ENCODE measurements around the gene NFKBIA. TPM values are rescaled to one million over a fixed set of nuclear protein-coding genes. Genes with fewer than 3 reads are reported as not detected.
A peak's percentile ranks its signal among the peaks of the same experiment; 100 is the strongest.
"Not testable (repeated sequence)": the region's sequence is repeated elsewhere in the genome, so short reads cannot be mapped to it uniquely, and the experiment has no call there.

The NFKBIA gene, protein sequence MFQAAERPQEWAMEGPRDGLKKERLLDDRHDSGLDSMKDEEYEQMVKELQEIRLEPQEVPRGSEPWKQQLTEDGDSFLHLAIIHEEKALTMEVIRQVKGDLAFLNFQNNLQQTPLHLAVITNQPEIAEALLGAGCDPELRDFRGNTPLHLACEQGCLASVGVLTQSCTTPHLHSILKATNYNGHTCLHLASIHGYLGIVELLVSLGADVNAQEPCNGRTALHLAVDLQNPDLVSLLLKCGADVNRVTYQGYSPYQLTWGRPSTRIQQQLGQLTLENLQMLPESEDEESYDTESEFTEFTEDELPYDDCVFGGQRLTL
- total RNA-seq (2014; rRNA removed): 74.7 and 104 TPM in 2 replicates
- 37.3 TPM for polyA plus RNA-seq (2012)

DNA sequence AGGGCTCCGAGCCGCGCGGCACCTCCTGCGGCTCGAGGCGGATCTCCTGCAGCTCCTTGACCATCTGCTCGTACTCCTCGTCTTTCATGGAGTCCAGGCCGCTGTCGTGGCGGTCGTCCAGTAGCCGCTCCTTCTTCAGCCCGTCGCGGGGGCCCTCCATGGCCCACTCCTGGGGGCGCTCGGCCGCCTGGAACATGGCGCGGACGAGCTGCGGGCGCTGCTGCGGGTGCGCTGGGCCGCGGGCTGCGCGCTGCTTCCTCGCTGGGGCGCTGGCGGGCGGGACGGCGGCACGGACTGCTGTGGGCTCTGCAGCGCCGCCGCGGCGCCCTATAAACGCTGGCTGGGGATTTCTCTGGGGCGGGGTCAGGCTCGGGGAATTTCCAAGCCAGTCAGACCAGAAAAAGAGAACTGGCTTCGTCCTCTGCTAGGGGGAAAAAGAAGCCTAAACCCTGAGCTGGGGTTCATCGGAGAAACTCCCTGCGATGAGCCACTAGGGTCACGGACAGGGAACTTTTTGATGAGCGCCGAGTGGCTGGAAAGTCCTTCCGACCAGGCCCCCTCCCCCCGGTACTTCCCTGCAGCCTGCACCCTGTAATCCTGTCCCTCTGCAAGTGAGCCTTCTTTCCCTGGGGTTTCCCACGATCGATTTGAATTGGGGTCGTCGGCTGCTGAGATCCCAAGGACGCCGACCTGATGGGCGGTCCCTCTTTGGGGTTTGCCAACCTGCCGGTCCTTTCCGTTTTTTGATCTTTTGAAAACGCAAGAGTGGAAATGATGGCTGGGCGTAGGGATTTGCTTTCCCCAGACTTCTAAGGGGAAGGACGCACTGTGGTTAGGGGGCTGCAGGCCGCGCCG, at the start of gene NFKBIA:
Gene NFKBIA (minus strand): TSS at position 301 of the 855 bp plus-strand sequence. CDS start 105 bp downstream, at position 196.
- peak; percentile 84 for DNase-seq (ENCODE audit: low read depth)

DNA sequence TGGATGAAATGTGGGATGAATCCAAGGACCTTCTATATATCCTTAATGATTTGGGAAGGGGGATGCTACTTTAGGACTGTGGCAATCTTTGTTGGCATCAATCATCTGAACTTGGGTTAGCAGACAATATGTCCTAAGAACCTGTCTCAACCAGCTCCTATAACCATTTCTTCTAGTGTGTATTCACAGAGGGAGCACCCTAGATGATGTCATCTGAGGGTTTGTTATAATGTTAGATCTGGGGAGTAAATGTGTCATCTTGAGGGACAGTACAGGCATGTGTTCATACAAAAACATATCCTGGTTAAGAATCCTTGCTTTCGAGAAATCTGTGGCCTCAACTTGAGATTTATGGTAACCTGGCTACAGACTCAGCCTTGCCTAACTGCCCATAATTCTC, 41.9 kb upstream of the NFKBIA start:
- no peak for DNase-seq (ENCODE audit: low read depth)

DNA sequence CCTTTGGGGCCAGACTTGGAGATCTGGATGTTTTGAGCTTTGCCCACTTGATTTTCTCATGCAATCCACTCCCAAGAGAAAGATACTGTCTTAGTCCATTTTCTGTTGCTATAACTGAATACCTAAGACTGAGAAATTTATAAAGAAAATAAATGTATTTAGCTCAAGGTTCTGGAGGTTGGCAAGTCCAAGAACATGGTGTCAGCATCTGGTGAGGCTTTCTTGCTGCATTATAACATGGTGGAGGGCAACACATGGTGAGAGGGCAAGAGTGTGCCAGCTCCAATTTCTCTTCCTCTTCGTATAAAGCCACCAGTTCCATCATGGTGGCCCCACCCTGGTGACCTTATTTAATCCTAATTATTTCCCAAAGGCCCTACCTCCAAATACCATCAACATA, 39.6 kb upstream of the NFKBIA start:
- no peak for DNase-seq (ENCODE audit: low read depth)

GRCh38 chr14:35441160-35441559, 36.6 kb upstream of the NFKBIA start:
- DNase-seq (ENCODE audit: low read depth): no peak

- peak; percentile 60 for DNase-seq (ENCODE audit: low read depth)
Observed at GRCh38 chr14:35438910-35439713, 34.6 kb upstream of the NFKBIA start.

DNA sequence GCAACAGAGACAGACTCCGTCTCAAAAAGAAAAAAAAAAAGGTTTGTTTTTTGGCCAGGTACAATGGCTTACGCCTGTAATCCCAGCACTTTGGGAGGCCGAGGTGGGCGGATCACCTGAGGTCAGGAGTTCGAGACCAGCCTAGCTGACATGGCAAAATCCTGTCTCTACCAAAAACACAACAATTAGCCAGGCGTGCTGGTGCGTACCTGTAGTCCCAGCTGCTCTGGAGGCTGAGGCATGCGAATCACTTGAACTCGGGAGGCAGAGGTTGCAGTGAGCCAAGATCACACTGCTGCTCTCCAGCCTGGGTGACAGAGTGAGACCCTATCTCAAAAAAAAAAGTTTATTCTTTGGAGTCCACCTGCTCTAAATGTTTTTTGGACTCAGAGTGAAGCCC, 33.9 kb upstream of the NFKBIA start:
- DNase-seq (ENCODE audit: low read depth): not testable (repeated sequence)

DNA sequence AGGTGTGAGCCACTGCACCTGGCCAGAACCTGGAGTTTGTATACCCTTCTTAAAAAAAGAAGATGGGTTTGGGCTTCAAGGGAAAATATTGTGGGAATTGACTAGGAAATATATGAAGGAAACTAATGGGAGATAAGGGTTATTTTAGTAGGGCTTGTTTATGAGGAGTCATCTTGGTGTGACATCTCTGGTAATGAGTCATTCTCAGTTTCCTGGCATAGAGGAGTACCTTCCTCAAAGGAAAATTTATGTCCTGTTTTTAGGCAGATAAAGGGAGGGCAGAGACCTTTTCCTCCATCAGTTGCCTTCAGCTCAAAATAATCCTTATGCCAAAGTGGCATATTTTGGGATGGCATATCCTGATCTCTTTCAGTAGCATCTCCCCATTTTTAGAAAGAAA, 30.6 kb upstream of the NFKBIA start:
- peak; percentile 29 for DNase-seq (ENCODE audit: low read depth)

DNA sequence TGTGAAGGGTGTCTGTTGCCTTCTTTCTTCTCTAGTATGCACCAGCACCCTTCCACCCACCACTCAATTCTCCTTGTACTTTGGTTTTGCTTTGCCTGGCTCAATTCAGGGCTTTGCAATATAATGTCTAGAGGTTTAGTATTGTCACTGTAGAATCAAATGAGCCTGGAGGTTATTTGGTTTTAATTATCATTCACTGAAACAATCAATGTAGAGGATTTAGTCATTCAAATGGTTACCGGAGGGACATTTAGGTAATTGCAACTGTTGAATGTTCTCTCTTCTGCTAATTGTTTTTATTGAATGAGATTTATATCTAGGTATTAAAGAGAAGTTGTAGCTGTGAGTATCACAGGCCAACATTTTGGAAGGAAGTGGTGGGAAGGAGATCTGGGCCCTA, 29.3 kb upstream of the NFKBIA start:
- no peak for DNase-seq (ENCODE audit: low read depth)

GRCh38 chr14:35430459-35431199, 26.1 kb upstream of the NFKBIA start:
- no peak for DNase-seq (ENCODE audit: low read depth)

DNA sequence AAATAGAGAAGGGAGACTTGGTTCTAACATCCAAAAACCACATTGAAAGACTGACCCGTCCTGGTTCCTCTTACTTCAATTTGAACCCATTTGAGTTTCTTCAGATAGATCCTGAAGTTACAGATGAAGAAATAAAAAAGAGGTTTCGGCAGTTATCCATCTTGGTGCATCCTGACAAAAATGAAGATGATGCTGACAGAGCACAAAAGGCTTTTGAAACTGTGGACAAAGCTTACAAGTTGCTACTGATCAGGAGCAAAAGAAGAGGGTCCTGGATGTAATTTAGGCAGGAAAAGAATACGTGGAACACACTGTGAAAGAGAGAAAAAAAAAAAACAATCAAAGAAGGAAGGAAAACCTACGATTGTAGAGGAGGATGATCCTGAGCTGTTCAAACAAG, 25.4 kb upstream of the NFKBIA start:
- DNase-seq (ENCODE audit: low read depth): no peak

- no peak for DNase-seq (ENCODE audit: low read depth)
Observed at GRCh38 chr14:35425850-35426249, 21.3 kb upstream of the NFKBIA start.

- no peak for DNase-seq (ENCODE audit: low read depth)
Observed at GRCh38 chr14:35423621-35424020, 19.1 kb upstream of the NFKBIA start.

DNA sequence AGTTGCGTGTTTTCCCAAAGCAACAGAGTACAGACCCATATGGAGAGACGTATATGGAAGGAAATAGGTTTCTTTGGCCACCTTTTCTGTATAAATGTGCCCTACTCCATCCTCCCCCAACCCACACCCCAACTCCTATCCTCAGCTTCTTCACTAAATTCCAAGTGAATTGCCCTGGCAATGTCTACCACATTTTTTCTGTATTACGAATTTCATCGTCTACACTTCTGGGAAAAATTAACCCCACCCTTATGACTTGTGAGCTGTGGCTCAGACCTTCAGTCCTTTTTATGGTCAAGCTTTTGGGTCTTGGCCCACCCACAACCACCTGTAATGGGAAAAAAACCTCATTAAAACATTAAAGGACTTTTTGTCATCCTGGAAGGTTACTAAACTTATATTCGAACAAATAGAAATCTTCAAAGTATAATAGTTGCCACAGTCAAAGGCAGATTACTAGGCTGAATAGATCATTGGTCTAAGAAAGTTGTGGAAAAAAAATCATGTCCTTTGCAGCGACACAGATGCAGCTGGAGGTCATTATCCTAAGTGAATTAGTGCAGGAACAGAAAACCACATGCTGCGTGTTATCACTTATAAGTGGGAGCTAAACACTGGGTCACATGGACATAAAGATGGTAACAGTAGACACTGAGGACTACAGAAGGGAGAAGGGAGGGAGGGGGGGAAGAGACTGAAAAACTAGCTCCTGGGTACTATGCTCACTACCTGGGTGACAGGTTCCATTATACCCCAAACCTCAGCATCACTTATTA, 15.7 kb upstream of the NFKBIA start:
- peak; percentile 45 for DNase-seq (ENCODE audit: low read depth)

- no peak for DNase-seq (ENCODE audit: low read depth)
Observed at GRCh38 chr14:35419429-35419841, 14.9 kb upstream of the NFKBIA start.

DNA sequence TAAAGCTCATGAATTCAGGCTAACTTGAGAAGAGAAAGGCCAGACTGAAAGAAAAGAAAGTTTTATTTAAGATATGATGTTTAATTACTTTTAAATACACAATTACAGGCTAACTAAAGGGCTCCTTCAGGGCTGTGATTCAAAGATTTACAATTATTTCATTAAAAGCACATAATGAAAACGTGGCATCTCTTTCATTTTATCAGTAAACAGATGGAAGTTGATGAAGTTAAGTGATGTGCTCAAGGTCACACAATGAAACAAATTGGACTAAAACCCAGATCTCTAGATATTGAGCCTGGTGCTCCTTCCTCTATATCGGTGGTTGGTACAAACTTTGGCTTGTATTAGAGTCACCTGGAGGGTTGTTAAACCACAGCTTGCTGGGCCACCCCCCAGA, 13.5 kb upstream of the NFKBIA start:
- DNase-seq (ENCODE audit: low read depth): no peak

- no peak for DNase-seq (ENCODE audit: low read depth)
Observed at GRCh38 chr14:35416108-35416750, 11.7 kb upstream of the NFKBIA start.

DNA sequence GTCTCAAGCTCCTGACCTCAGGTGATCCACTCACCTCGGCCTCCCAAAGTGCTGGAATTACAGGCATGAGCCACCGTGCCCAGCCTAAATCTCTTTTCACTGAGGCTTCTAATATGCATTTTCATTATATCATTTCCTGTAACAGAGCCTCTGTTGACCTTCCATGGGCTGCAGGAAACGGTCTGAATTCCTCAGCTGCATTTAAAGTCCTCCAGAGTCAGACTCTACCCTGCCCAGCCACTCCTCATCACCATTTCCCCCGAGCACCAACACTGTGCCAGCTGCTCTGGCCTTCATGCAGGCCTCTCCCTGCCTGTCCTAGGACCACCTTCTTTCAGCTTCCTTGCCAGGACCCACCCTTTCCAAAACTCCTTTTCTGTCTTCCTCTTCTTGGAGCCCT, 9.8 kb upstream of the NFKBIA start:
- no peak for DNase-seq (ENCODE audit: low read depth)

- peak; percentile 28 for DNase-seq (ENCODE audit: low read depth)
Observed at GRCh38 chr14:35412272-35413056, 7.9 kb upstream of the NFKBIA start.

DNA sequence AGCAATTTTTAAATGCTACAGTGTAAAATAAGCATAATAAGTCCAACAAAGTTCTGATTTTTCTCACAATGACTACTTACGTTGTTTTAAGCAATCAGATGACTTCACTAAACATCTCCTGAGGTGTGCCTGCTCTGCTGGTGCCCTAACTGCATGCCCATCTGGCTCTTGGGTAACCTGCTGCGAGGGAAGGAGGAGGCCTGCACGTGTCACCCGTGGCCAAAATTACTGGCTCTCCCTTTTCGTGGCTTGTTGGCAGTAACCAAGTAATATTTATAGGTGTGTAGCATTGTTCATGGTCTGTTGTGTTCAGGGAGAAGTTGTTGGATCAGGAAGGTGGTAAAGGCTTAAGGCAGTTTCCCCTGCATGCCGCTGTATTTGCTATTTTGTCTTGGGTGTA, 6.3 kb upstream of the NFKBIA start:
- no peak for DNase-seq (ENCODE audit: low read depth)

Measured in LHCN-M2 (cell line).